ENCODE results near the gene PLOD3. TPM values are rescaled to one million over a fixed set of nuclear protein-coding genes. Genes with fewer than 3 reads are reported as not detected.

The PLOD3 gene
- total and polyA plus RNA-seq, 9 of the 15 experiments (the other 6 are each of a cell fraction or from before 2014, with no cell fraction given), result 2.8 to 101 (median 30.9) TPM

- in situ Hi-C loops (cut with MboI) (no loop called here), intact Hi-C loops (cut with micrococcal nuclease) (no loop called here)
- Histone ChIP-seq H3K4me2 (ENCODE audit: insufficient read depth, low read length) (no peak overlapping the region), H3K4me1 (replicated peaks in 1 of 2; ENCODE audit: control insufficient read depth in 2 of 2, insufficient read depth in 2 of 2, low read length in 2 of 2) (peaks cover 9 to 32% of the 10 kb centered on the region in 2 experiments), H3K36me3 (ENCODE audit: control insufficient read depth, insufficient read depth, low read length) (no peaks in the 10 kb centered on the region), H3K79me2 (ENCODE audit: control insufficient read depth, insufficient read depth, low read length) (no peaks in the 10 kb centered on the region), H3K27me3 (ENCODE audit: control insufficient read depth in 2 of 2, insufficient read depth in 2 of 2, low read length in 2 of 2) (peaks cover 0 to 6% of the 10 kb centered on the region in 2 experiments; a peak in 1 of 5 replicates), H3K27ac (ENCODE audit: extremely low read depth, low read depth, low read length) (no peak overlapping the region), H2AFZ (ENCODE audit: low read depth, low read length) (no peak overlapping the region), H3K9ac (ENCODE audit: insufficient read depth in 1 of 2, low read depth in 2 of 2, low read length in 2 of 2) (peak overlapping the region in 1 of 2 experiments; percentile 45; a peak in 1 of 4 replicates), H4K20me1 (replicated peaks; ENCODE audit: control insufficient read depth, insufficient read depth, low read length) (no peaks in the 10 kb centered on the region), H3K9me1 (ENCODE audit: control insufficient read depth, insufficient read depth, low read length) (no peaks in the 10 kb centered on the region), H3K4me3 (no peak overlapping the region), H3K9me3 (replicated peaks; ENCODE audit: control insufficient read depth, insufficient read depth, low read depth, low read length) (no peaks in the 10 kb centered on the region)
- 58% methylated on average over 20 of the region's 21 CpGs for WGBS (ENCODE audit: insufficient coverage, low coverage, missing lambda C conversion rate)
- DNase-seq (ENCODE audit: extremely low read depth in 1 of 4, low spot score in 3 of 4) (no peak), FAIRE-seq (no peak), ATAC-seq (no peak)
- ChIA-PET CTCF (ENCODE audit: low intra/inter-chr PET ratio) (no interaction called here), POLR2A (no interaction called here)
- BruUV-seq (replicated peaks), result no TSS peak
- TF ChIP-seq ZNF133 (CRISPR knock-in tag; IDR thresholded peaks at IDR 0.05), result no peak
- TF ChIP-seq ZBTB33 (CRISPR knock-in tag; IDR thresholded peaks at IDR 0.05), result 0 out of 2 replicates have a peak, but pooled peaks have one; percentile 31
Measured at GRCh38 chr7:101197991-101198390, 19.4 kb downstream of the PLOD3 start.

GRCh38 chr7:101195884-101196283 lies 21.5 kb downstream of the PLOD3 start:
- WGBS (ENCODE audit: insufficient coverage, low coverage, missing lambda C conversion rate), result 42% methylated on average over 13 of the region's 17 CpGs
- Histone ChIP-seq H3K36me3 (ENCODE audit: control insufficient read depth, insufficient read depth, low read length) (no peaks in the 10 kb centered on the region), H4K20me1 (replicated peaks; ENCODE audit: control insufficient read depth, insufficient read depth, low read length) (no peaks in the 10 kb centered on the region), H3K27me3 (ENCODE audit: control insufficient read depth in 2 of 2, insufficient read depth in 2 of 2, low read length in 2 of 2) (peaks cover 0 to 10% of the 10 kb centered on the region in 2 experiments; a peak in 2 of 5 replicates), H2AFZ (ENCODE audit: low read depth, low read length) (no peak overlapping the region), H3K9me3 (replicated peaks; ENCODE audit: control insufficient read depth, insufficient read depth, low read depth, low read length) (no peaks in the 10 kb centered on the region), H3K4me3 (no peak overlapping the region), H3K4me2 (ENCODE audit: insufficient read depth, low read length) (no peak overlapping the region), H3K9ac (ENCODE audit: insufficient read depth in 1 of 2, low read depth in 2 of 2, low read length in 2 of 2) (peak overlapping the region in 1 of 2 experiments; percentile 65; a peak in 1 of 4 replicates), H3K4me1 (replicated peaks in 1 of 2; ENCODE audit: control insufficient read depth in 2 of 2, insufficient read depth in 2 of 2, low read length in 2 of 2) (peaks cover 7 to 16% of the 10 kb centered on the region in 2 experiments), H3K79me2 (ENCODE audit: control insufficient read depth, insufficient read depth, low read length) (no peaks in the 10 kb centered on the region), H3K9me1 (ENCODE audit: control insufficient read depth, insufficient read depth, low read length) (no peaks in the 10 kb centered on the region), H3K27ac (ENCODE audit: extremely low read depth, low read depth, low read length) (no peak overlapping the region)
- ATAC-seq (peak; percentile 36; the same call in 2 of the 3 replicates), DNase-seq (ENCODE audit: extremely low read depth in 1 of 4, low spot score in 3 of 4) (no peak), FAIRE-seq (no peak)
- in situ Hi-C loops (cut with MboI), result no loop called here
- ChIA-PET POLR2A (interaction anchor here (0.6 kb wide), 1 partner anchor 361 kb away, joined by 3 read pairs; no protein-coding TSS in a partner anchor), CTCF (ENCODE audit: low intra/inter-chr PET ratio) (interaction anchor here (0.6 to 0.7 kb wide), 2 partner anchors 23 to 294 kb away, joined by 4 to 5 read pairs; no protein-coding TSS in a partner anchor)
- TF ChIP-seq CTCFL (IDR thresholded peaks at IDR 0.05; ENCODE audit: borderline replicate concordance, insufficient read depth, low read depth, low read length, poor library complexity, severe bottlenecking) (peak; percentile 59), PRMT5 (CRISPR knock-in tag; IDR thresholded peaks at IDR 0.05) (no peak), NUFIP1 (IDR thresholded peaks at IDR 0.05; ENCODE audit: partially characterized antibody) (no peak)
- TF ChIP-seq, protein P1, sequence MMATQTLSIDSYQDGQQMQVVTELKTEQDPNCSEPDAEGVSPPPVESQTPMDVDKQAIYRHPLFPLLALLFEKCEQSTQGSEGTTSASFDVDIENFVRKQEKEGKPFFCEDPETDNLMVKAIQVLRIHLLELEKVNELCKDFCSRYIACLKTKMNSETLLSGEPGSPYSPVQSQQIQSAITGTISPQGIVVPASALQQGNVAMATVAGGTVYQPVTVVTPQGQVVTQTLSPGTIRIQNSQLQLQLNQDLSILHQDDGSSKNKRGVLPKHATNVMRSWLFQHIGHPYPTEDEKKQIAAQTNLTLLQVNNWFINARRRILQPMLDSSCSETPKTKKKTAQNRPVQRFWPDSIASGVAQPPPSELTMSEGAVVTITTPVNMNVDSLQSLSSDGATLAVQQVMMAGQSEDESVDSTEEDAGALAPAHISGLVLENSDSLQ (IDR thresholded peaks at IDR 0.05), result 0 out of 2 replicates have a peak, but pooled peaks have one; percentile 23
- no TSS peak for BruUV-seq (replicated peaks)
- intact Hi-C loops (cut with micrococcal nuclease), result no loop called here

Measured in K562 (cell line).